Loucy (cell line): ENCODE results near the gene REEP1.

Experiments used
- H2AFZ ChIP-seq: fragments of 200-600 bp; sonication (generic); 2 replicates; pipeline ENCODE4 v1.6.0; 2016; ENCODE audit warnings: antibody characterized with exemption, mild to moderate bottlenecking, low read length, moderate library complexity
- H3F3A ChIP-seq: fragments of 200-600 bp; 2 replicates; pipeline ENCODE4 v1.6.0; 2016; ENCODE audit warnings: antibody characterized with exemption, low read depth, mild to moderate bottlenecking
- H3K27me3 ChIP-seq: fragments of 200-600 bp; sonication (generic); 2 replicates; pipeline ENCODE4 v1.6.1; 2014; ENCODE audit warnings: low read length, mild to moderate bottlenecking; ENCODE audit not compliant: insufficient read depth, poor library complexity, severe bottlenecking
- H3K36me3 ChIP-seq: fragments of 200-600 bp; sonication (generic); 2 replicates; pipeline ENCODE4 v1.6.1; 2016; ENCODE audit warnings: low read length; ENCODE audit not compliant: insufficient read depth
- H3K4me1 ChIP-seq: fragments of 200-600 bp; sonication (generic); 2 replicates; pipeline ENCODE4 v1.5.1; 2014; ENCODE audit warnings: low read length, mild to moderate bottlenecking; ENCODE audit not compliant: insufficient read depth, poor library complexity, severe bottlenecking
- H3K4me2 ChIP-seq: fragments of 200-600 bp; sonication (generic); 2 replicates; pipeline ENCODE4 v1.6.0; 2014; ENCODE audit warnings: antibody characterized with exemption, low read length, low read depth, mild to moderate bottlenecking; ENCODE audit not compliant: poor library complexity, severe bottlenecking
- H3K4me3 ChIP-seq: fragments of 200-600 bp; sonication (generic); 2 replicates; pipeline ENCODE4 v1.5.1; 2014; ENCODE audit warnings: low read length, mild to moderate bottlenecking, mixed read lengths; ENCODE audit not compliant: poor library complexity, severe bottlenecking
- H3K79me2 ChIP-seq: fragments of 200-600 bp; sonication (generic); 2 replicates; pipeline ENCODE4 v1.6.1; 2014; ENCODE audit warnings: low read length; ENCODE audit not compliant: insufficient read depth
- H3K9ac ChIP-seq: fragments of 200-600 bp; sonication (generic); 2 replicates; pipeline ENCODE4 v1.6.0; 2014; ENCODE audit warnings: mild to moderate bottlenecking, low read depth, low read length, moderate library complexity; ENCODE audit not compliant: poor library complexity, severe bottlenecking
- H3K9me2 ChIP-seq: fragments of 200-600 bp; sonication (generic); replicated peaks from 2 replicates; pipeline ENCODE4 v1.6.1; 2016; ENCODE audit warnings: low read depth, low read length, mixed read lengths
- H3K9me3 ChIP-seq: fragments of 200-600 bp; sonication (generic); 2 replicates; pipeline ENCODE4 v1.6.1; 2014; ENCODE audit warnings: mild to moderate bottlenecking, antibody characterized with exemption, low read length, low read depth; ENCODE audit not compliant: insufficient read depth
- H4K20me1 ChIP-seq: fragments of 200-600 bp; sonication (generic); 2 replicates; pipeline ENCODE4 v1.6.0; 2014; ENCODE audit warnings: antibody characterized with exemption, low read length, mild to moderate bottlenecking; ENCODE audit not compliant: insufficient read depth, poor library complexity, severe bottlenecking
- CTCF ChIP-seq: fragments of 200-600 bp; sonication (generic); conservative IDR thresholded peaks from 2 replicates; pipeline ENCODE4 v1.5.1; 2014; ENCODE audit warnings: mild to moderate bottlenecking, antibody characterized with exemption, low read length
- EZH2phosphoT487 ChIP-seq: fragments of 200-600 bp; IDR thresholded peaks from 2 replicates; pipeline ENCODE4 v1.6.1; 2018; ENCODE audit warnings: antibody characterized with exemption, mild to moderate bottlenecking, moderate library complexity, borderline replicate concordance

The REEP1 gene

GRCh38 chr2:86213699-86214502, 123.5 kb downstream of the REEP1 start:
- Histone ChIP-seq H2AFZ (no peak overlapping the region), H3F3A (no peaks in the 10 kb centered on the region), H3K4me2 (no peak overlapping the region), H3K36me3 (peaks cover 45% of the 10 kb centered on the region), H3K9me2 (no peaks in the 10 kb centered on the region), H3K79me2 (no peaks in the 10 kb centered on the region), H3K4me1 (no peaks in the 10 kb centered on the region), H3K27me3 (no peaks in the 10 kb centered on the region), H3K9ac (no peak overlapping the region), H3K9me3 (no peaks in the 10 kb centered on the region), H3K4me3 (no peak overlapping the region), H4K20me1 (no peaks in the 10 kb centered on the region)
- TF ChIP-seq EZH2phosphoT487 (no peak), CTCF (no peak)

GRCh38 chr2:86213056-86213455, 124.4 kb downstream of the REEP1 start:
- H3K9me3 ChIP-seq, result no peaks in the 10 kb centered on the region
- H3K4me1 ChIP-seq, result no peaks in the 10 kb centered on the region
- no peak overlapping the region for H2AFZ ChIP-seq
- peaks cover 54% of the 10 kb centered on the region for H3K36me3 ChIP-seq
- TF ChIP-seq EZH2phosphoT487, result no peak
- TF ChIP-seq CTCF, result no peak
- no peaks in the 10 kb centered on the region for H3K79me2 ChIP-seq
- no peaks in the 10 kb centered on the region for H3K9me2 ChIP-seq
- no peak overlapping the region for H3K4me2 ChIP-seq
- no peak overlapping the region for H3K9ac ChIP-seq
- no peaks in the 10 kb centered on the region for H3K27me3 ChIP-seq
- H4K20me1 ChIP-seq, result no peaks in the 10 kb centered on the region
- H3K4me3 ChIP-seq, result no peak overlapping the region
- H3F3A ChIP-seq, result no peaks in the 10 kb centered on the region

- Histone ChIP-seq H3K9me3 (no peaks in the 10 kb centered on the region), H3K36me3 (peaks cover 64% of the 10 kb centered on the region), H3K9ac (no peak overlapping the region), H2AFZ (no peak overlapping the region), H3K9me2 (no peaks in the 10 kb centered on the region), H3K4me2 (no peak overlapping the region), H3K4me3 (no peak overlapping the region), H4K20me1 (no peaks in the 10 kb centered on the region), H3F3A (no peaks in the 10 kb centered on the region), H3K79me2 (no peaks in the 10 kb centered on the region), H3K27me3 (no peaks in the 10 kb centered on the region), H3K4me1 (no peaks in the 10 kb centered on the region)
- TF ChIP-seq EZH2phosphoT487, result no peak
These were observed 125.6 kb downstream of the REEP1 start for GRCh38 chr2:86211796-86212188.
